Measurements from ENCODE around the gene RAB8B. TPM values are rescaled to one million over a fixed set of nuclear protein-coding genes. Genes with fewer than 3 reads are reported as not detected.

Gene RAB8B
- total and polyA plus RNA-seq, 10 of the 15 experiments (the other 5 are each of a cell fraction or from before 2014, with no cell fraction given): 17.8 to 104 (median 65.1) TPM

DNA sequence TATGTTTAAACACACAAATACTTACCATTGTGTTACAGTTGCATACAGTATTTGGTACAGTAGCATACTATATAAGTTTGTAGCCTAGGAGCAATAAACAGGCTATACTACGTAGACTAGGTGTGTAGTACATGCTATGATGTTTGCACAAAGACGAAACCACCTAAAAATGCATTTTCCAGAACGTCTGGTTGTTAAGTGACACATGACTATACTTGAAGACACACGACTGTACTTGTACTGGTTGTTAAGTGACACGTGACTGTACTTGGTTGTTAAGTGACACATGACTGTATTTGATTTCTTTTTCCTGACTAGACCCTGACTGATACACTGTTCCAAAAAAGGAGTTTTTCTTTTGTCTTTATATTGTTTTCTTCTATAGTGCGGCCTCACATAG is 34.1 kb downstream of the RAB8B start:
- no peaks in the 10 kb centered on the region for H3K27me3 ChIP-seq (replicated peaks in 1 of 2; ENCODE audit: control insufficient read depth in 2 of 2, insufficient read depth in 2 of 2, low read length in 1 of 2)
- H2AFZ ChIP-seq (ENCODE audit: control insufficient read depth, low read depth, low read length): no peak overlapping the region
- ChIA-PET POLR2A (interaction anchor here (1.1 kb wide), 1 partner anchor 28 kb away, joined by 3 read pairs; no protein-coding TSS in a partner anchor), SMC1A (ENCODE audit: uncharacterized antibody, unreplicated experiment) (interaction anchor here (0.6 kb wide), 1 partner anchor 46 kb away, joined by 3 read pairs; no protein-coding TSS in a partner anchor), CTCF (no interaction called here), RAD21 (ENCODE audit: unreplicated experiment) (no interaction called here)
- no peak for FAIRE-seq
- no peak overlapping the region for H3K4me3 ChIP-seq
- no peak for ATAC-seq
- peaks cover 26% of the 10 kb centered on the region for H3K79me2 ChIP-seq (ENCODE audit: control insufficient read depth, insufficient read depth, low read length)
- intact Hi-C loops (cut with micrococcal nuclease; ENCODE audit: unreplicated experiment): no loop called here
- TF ChIP-seq RAD51 (IDR thresholded peaks at IDR 0.05) (peak; percentile 43; the same call in 1 of the 2 replicates), FOXM1 (IDR thresholded peaks at IDR 0.05; ENCODE audit: low read depth, low read length) (no peak), CBX5 (IDR thresholded peaks at IDR 0.05; ENCODE audit: low read depth) (no peak)
- peaks cover 6% of the 10 kb centered on the region; the same call in 1 of the 2 replicates for H3K4me1 ChIP-seq (ENCODE audit: control insufficient read depth, insufficient read depth, low read length)
- BruUV-seq (replicated peaks): no TSS peak
- no peak overlapping the region for H3K4me2 ChIP-seq (ENCODE audit: control insufficient read depth, insufficient read depth)
- no peak overlapping the region for H3K27ac ChIP-seq (ENCODE audit: control insufficient read depth, insufficient read depth)
- in situ Hi-C loops (cut with MboI): no loop called here
- peaks cover 0 to 6% of the 10 kb centered on the region in 2 experiments; a peak in 1 of 4 replicates for H3K36me3 ChIP-seq (ENCODE audit: control insufficient read depth in 2 of 2, insufficient read depth in 2 of 2, low read length in 1 of 2)
- WGBS (ENCODE audit: insufficient coverage, insufficient replicate concordance, low lambda C conversion rate, missing lambda C conversion rate): 78% methylated on average over 6 of the region's 6 CpGs
- DNase-seq (ENCODE audit: low read depth, low spot score): no peak
- no peaks in the 10 kb centered on the region for H4K20me1 ChIP-seq (ENCODE audit: control insufficient read depth, insufficient read depth)
- no peak overlapping the region for H3K9ac ChIP-seq (ENCODE audit: control insufficient read depth, insufficient read depth, low read length)
- H3K9me3 ChIP-seq (replicated peaks; ENCODE audit: control insufficient read depth, insufficient read depth, low read length): no peaks in the 10 kb centered on the region

DNA sequence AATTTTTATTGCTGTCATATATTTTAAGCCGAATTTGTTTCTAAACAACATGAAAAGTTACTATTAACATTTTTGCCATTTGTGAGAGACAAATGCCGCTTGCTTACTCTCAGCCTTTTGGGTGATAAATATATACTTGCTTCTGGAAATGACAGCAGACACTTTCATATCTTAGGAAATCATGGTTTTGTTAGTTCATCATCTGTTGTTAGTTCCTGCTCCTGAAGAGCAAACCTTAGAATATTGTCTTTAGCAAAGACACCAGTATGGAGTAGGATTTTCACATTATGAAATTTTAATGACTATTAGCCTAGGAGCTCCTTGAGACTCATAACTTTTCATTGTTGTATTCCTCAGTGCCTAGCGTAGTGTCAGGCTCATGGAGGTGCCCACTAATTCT is 36.0 kb downstream of the RAB8B start:
- no peak overlapping the region for H3K27ac ChIP-seq (ENCODE audit: control insufficient read depth, insufficient read depth)
- peaks cover 19% of the 10 kb centered on the region for H3K79me2 ChIP-seq (ENCODE audit: control insufficient read depth, insufficient read depth, low read length)
- POLR2A ChIA-PET: interaction anchor here (1.5 kb wide), 1 partner anchor 12 kb away, joined by 4 read pairs; no protein-coding TSS in a partner anchor
- no peak overlapping the region for H3K4me3 ChIP-seq
- peaks cover 0 to 3% of the 10 kb centered on the region in 2 experiments; a peak in 1 of 4 replicates for H3K36me3 ChIP-seq (ENCODE audit: control insufficient read depth in 2 of 2, insufficient read depth in 2 of 2, low read length in 1 of 2)
- H4K20me1 ChIP-seq (ENCODE audit: control insufficient read depth, insufficient read depth): no peaks in the 10 kb centered on the region
- no peaks in the 10 kb centered on the region for H3K4me1 ChIP-seq (ENCODE audit: control insufficient read depth, insufficient read depth, low read length)
- no TSS peak for BruUV-seq (replicated peaks)
- ATAC-seq (no peak), FAIRE-seq (no peak), DNase-seq (ENCODE audit: low read depth, low spot score) (no peak)
- 100% methylated on average over 3 of the region's 3 CpGs for WGBS (ENCODE audit: insufficient coverage, insufficient replicate concordance, low lambda C conversion rate, missing lambda C conversion rate)
- H2AFZ ChIP-seq (ENCODE audit: control insufficient read depth, low read depth, low read length): no peak overlapping the region
- intact Hi-C loops (cut with micrococcal nuclease; ENCODE audit: unreplicated experiment): no loop called here
- RAD21 ChIA-PET (ENCODE audit: unreplicated experiment): interaction anchor here (1.2 to 1.7 kb wide), 2 partner anchors 19 to 34 kb away, joined by 4 to 5 read pairs; no protein-coding TSS in a partner anchor
- no peak for TF ChIP-seq CBX3 (IDR thresholded peaks at IDR 0.05; ENCODE audit: borderline replicate concordance, low read depth)
- TF ChIP-seq, protein P1, sequence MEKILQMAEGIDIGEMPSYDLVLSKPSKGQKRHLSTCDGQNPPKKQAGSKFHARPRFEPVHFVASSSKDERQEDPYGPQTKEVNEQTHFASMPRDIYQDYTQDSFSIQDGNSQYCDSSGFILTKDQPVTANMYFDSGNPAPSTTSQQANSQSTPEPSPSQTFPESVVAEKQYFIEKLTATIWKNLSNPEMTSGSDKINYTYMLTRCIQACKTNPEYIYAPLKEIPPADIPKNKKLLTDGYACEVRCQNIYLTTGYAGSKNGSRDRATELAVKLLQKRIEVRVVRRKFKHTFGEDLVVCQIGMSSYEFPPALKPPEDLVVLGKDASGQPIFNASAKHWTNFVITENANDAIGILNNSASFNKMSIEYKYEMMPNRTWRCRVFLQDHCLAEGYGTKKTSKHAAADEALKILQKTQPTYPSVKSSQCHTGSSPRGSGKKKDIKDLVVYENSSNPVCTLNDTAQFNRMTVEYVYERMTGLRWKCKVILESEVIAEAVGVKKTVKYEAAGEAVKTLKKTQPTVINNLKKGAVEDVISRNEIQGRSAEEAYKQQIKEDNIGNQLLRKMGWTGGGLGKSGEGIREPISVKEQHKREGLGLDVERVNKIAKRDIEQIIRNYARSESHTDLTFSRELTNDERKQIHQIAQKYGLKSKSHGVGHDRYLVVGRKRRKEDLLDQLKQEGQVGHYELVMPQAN (conservative IDR thresholded peaks at IDR 0.05): no peak
- no peak for TF ChIP-seq RUNX3 (IDR thresholded peaks at IDR 0.05; ENCODE audit: low read length)
- TF ChIP-seq BCL11A (IDR thresholded peaks at IDR 0.05; ENCODE audit: low read depth, low read length): no peak
- no peak for TF ChIP-seq MYC (IDR thresholded peaks at IDR 0.05; ENCODE audit: insufficient read depth, insufficient read length, insufficient replicate concordance, low read length, severe bottlenecking)
- no peak for TF ChIP-seq SMAD5 (IDR thresholded peaks at IDR 0.05; ENCODE audit: low read depth)
- no peak for TF ChIP-seq TBL1XR1 (IDR thresholded peaks at IDR 0.05; ENCODE audit: low read depth, low read length)
- TF ChIP-seq, protein P2, sequence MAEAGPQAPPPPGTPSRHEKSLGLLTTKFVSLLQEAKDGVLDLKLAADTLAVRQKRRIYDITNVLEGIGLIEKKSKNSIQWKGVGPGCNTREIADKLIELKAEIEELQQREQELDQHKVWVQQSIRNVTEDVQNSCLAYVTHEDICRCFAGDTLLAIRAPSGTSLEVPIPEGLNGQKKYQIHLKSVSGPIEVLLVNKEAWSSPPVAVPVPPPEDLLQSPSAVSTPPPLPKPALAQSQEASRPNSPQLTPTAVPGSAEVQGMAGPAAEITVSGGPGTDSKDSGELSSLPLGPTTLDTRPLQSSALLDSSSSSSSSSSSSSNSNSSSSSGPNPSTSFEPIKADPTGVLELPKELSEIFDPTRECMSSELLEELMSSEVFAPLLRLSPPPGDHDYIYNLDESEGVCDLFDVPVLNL (IDR thresholded peaks at IDR 0.05; ENCODE audit: low read depth, low read length): no peak
- H3K4me2 ChIP-seq (ENCODE audit: control insufficient read depth, insufficient read depth): no peak overlapping the region
- in situ Hi-C loops (cut with MboI): no loop called here
- CTCF ChIA-PET: interaction anchor here (1.4 to 1.6 kb wide), 2 partner anchors 9 to 30 kb away, joined by 3 to 8 read pairs; no protein-coding TSS in a partner anchor
- no peaks in the 10 kb centered on the region for H3K27me3 ChIP-seq (replicated peaks in 1 of 2; ENCODE audit: control insufficient read depth in 2 of 2, insufficient read depth in 2 of 2, low read length in 1 of 2)
- H3K9me3 ChIP-seq (replicated peaks; ENCODE audit: control insufficient read depth, insufficient read depth, low read length): no peaks in the 10 kb centered on the region
- no peak overlapping the region for H3K9ac ChIP-seq (ENCODE audit: control insufficient read depth, insufficient read depth, low read length)
- SMC1A ChIA-PET (ENCODE audit: uncharacterized antibody, unreplicated experiment): interaction anchor here (0.9 to 2.0 kb wide), 8 partner anchors 11 to 31 kb away, joined by 3 to 8 read pairs (median 3); no protein-coding TSS in a partner anchor

Data from GM12878 (cell line).